Measurements from ENCODE around the gene IL19.

IL19 gene

DNA sequence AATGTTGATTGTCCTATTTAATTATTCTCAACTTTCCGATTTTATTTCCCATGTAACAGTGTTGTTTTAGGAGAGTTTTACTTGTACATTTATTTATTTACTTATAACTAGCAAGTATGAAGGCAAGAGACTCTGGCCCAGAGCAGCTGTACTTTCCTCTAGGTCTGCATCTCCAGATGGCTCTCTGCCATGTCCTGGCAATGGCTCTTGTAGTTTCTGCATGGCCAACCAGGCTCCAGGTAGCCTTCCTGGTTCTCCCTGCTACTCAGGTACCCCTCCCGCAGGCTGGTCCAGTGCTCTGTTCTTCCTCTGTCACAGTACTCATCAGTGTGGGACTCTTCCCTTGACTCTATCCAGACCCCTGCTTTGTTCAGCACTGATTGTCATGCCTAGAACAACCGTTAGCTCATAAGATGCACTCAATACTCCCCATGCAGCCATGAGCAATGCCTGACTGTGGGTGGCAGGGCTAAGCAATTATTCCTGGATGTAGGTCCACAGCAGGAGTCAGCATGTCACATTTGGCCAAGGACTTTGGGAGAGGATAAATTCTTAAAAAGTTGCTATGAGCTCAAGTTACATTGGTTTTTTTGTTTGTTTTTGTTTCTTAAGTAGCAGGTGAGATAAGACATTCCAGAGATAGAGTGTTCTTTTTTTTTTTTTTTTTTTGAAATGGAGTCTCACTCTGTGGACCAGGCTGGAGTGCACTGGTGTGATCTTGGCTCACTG lies 84.0 kb downstream of the IL19 start:
- H3K4me3 ChIP-seq (ENCODE audit: low read length): no peak overlapping the region
- H3K9me3 ChIP-seq (replicated peaks; ENCODE audit: low read length): no peaks in the 10 kb centered on the region
- H3K4me2 ChIP-seq (ENCODE audit: low read length): no peak overlapping the region
- H3K9ac ChIP-seq (ENCODE audit: low read depth, low read length): no peak overlapping the region
- H3K27me3 ChIP-seq (ENCODE audit: control insufficient read depth, insufficient read depth, low read length): peaks cover 30% of the 10 kb centered on the region
- H3K4me1 ChIP-seq (ENCODE audit: control insufficient read depth, insufficient read depth, low read length): no peaks in the 10 kb centered on the region
- H3K36me3 ChIP-seq (ENCODE audit: insufficient read depth, low read length): no peaks in the 10 kb centered on the region

DNA sequence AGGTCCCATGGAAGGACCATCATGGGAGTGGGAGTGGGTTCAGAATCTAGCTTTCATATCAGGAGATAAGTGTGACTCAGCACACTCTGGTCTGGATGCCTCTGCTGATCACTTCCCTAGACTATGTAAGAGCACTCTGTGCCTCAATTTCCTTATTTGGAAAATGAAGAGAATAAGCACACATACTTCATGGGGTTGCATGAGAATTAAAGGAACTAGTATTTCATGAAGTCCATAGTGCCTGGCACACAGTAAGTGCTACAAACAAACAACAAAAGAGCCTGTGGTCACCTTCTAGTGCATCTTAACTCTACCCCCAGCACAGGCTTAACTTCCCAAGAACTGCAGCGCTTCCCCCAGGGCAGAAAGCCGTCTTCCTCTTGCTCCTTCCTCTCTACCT lies 85.3 kb downstream of the IL19 start:
- Histone ChIP-seq H3K4me3 (ENCODE audit: low read length) (no peak overlapping the region), H3K4me2 (ENCODE audit: low read length) (no peak overlapping the region), H3K36me3 (ENCODE audit: insufficient read depth, low read length) (no peaks in the 10 kb centered on the region), H3K27me3 (ENCODE audit: control insufficient read depth, insufficient read depth, low read length) (peaks cover 33% of the 10 kb centered on the region), H3K4me1 (ENCODE audit: control insufficient read depth, insufficient read depth, low read length) (no peaks in the 10 kb centered on the region), H3K9ac (ENCODE audit: low read depth, low read length) (no peak overlapping the region), H3K9me3 (replicated peaks; ENCODE audit: low read length) (no peaks in the 10 kb centered on the region)

- Histone ChIP-seq H3K9me3 (replicated peaks; ENCODE audit: low read length) (no peaks in the 10 kb centered on the region), H3K4me3 (ENCODE audit: low read length) (no peak overlapping the region), H3K36me3 (ENCODE audit: insufficient read depth, low read length) (no peaks in the 10 kb centered on the region), H3K4me2 (ENCODE audit: low read length) (no peak overlapping the region), H3K27me3 (ENCODE audit: control insufficient read depth, insufficient read depth, low read length) (peaks cover 35% of the 10 kb centered on the region), H3K9ac (ENCODE audit: low read depth, low read length) (no peak overlapping the region), H3K4me1 (ENCODE audit: control insufficient read depth, insufficient read depth, low read length) (no peaks in the 10 kb centered on the region)
These were observed 86.3 kb downstream of the IL19 start for GRCh38 chr1:206856674-206857464.

DNA sequence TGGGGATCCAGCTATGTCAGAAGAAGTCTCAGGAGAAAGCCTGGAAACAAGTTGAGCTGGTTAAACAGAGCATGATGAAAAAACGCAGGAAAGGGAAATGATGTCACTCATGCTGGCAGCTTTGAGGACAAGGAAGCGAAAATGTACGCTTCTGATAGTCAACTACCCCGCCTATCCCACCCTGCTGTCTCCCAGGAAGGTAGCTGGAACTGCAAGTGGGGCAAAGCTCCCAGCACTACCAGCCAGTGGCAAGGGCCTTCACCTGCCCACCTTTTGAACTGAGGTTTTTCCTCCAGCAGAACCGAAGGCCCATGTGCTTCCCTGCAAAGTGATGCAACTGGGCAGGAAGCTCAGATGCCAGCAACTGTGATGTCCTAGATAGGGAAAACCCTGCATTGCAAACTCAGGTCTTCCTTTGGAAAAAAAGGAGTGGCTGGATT lies 88.5 kb downstream of the IL19 start:
- H3K4me3 ChIP-seq (ENCODE audit: low read length): no peak overlapping the region
- H3K4me1 ChIP-seq (ENCODE audit: control insufficient read depth, insufficient read depth, low read length): no peaks in the 10 kb centered on the region
- no peaks in the 10 kb centered on the region for H3K9me3 ChIP-seq (replicated peaks; ENCODE audit: low read length)

DNA sequence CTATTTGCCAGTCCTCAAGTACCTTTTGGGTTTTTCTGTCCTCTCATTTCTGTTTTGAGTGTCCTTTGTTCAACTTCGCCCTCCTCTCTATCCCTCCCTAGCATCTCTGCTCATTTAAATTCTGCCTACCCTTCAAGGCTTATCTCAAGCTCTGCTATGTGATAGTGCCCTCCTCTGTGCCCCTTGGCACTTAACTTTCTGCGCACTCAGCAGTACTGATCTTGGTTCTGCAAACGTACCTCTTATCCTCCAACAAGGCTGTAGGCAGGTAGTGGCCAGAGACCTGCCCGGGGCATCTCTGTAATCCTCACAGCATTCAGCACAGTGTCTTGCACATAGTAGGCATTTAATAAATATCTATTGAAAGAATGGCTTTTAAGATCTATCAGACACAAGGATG lies 89.6 kb downstream of the IL19 start:
- Histone ChIP-seq H3K4me1 (ENCODE audit: control insufficient read depth, insufficient read depth, low read length) (no peaks in the 10 kb centered on the region), H3K4me3 (ENCODE audit: low read length) (no peak overlapping the region), H3K27me3 (ENCODE audit: control insufficient read depth, insufficient read depth, low read length) (peaks cover 45% of the 10 kb centered on the region), H3K9me3 (replicated peaks; ENCODE audit: low read length) (no peaks in the 10 kb centered on the region), H3K9ac (ENCODE audit: low read depth, low read length) (no peak overlapping the region), H3K4me2 (ENCODE audit: low read length) (no peak overlapping the region), H3K36me3 (ENCODE audit: insufficient read depth, low read length) (no peaks in the 10 kb centered on the region)

More for the DNA sequence above, 88.5 kb downstream of the IL19 start:
- Histone ChIP-seq H3K9ac (ENCODE audit: low read depth, low read length) (no peak overlapping the region), H3K27me3 (ENCODE audit: control insufficient read depth, insufficient read depth, low read length) (peaks cover 45% of the 10 kb centered on the region), H3K4me2 (ENCODE audit: low read length) (no peak overlapping the region), H3K36me3 (ENCODE audit: insufficient read depth, low read length) (no peaks in the 10 kb centered on the region)

DNA sequence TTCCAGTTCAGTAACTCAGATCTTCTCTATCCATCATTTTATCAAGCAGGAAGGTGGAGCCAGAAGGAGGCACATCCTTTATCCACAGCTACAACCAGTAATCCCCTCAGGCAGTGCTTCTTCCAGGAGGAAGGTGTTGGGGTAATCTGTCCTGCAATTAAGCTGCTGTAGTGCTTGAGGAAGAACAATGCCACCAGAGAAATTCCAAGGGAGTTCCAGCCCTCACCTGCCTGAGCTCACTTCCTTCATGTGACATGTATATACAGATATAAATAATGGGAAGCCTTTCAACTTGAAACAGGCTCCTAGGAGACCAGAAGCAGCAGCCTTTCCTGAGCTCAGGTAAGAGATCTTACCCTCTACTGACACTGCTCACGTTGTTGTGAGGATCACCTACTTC lies 92.7 kb downstream of the IL19 start:
- no peak overlapping the region for H3K9ac ChIP-seq (ENCODE audit: low read depth, low read length)
- H3K36me3 ChIP-seq (ENCODE audit: insufficient read depth, low read length): no peaks in the 10 kb centered on the region
- peaks cover 39% of the 10 kb centered on the region for H3K27me3 ChIP-seq (ENCODE audit: control insufficient read depth, insufficient read depth, low read length)

DNA sequence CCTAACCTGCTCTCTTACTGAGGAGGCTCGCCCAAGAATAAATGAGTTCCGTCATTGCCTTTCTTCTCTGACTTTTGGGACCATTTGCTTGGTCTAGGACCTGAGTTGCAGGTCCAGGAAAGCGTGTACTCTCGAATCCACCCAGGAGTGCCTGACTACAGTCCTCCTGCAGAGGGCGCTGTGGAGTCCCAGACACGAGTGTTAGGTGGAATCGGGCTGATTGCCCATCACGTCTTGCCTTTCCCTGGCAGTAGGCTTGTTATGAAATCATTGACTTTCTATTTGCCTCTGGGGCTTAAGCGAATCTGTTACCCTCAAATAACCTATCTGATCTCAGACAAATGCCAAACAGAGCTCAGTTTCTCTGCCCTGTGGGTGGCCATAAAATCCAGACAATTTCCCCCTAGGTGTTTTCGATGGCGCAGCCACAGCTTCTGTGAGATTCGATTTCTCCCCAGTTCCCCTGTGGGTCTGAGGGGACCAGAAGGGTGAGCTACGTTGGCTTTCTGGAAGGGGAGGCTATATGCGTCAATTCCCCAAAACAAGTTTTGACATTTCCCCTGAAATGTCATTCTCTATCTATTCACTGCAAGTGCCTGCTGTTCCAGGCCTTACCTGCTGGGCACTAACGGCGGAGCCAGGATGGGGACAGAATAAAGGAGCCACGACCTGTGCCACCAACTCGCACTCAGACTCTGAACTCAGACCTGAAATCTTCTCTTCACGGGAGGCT lies 94.5 kb downstream of the IL19 start, which contains the start of gene IL20:
TSS of gene IL20 (plus strand) at position 685 of the 733 bp plus-strand sequence. CDS start 230 bp downstream, outside the sequence.
- Histone ChIP-seq H3K4me2 (ENCODE audit: low read length) (no peak within 1 kb of the TSS), H3K4me3 (ENCODE audit: low read length) (no peak within 1 kb of the TSS), H3K4me1 (ENCODE audit: control insufficient read depth, insufficient read depth, low read length) (no peaks in the 10 kb centered on the region), H3K9ac (ENCODE audit: low read depth, low read length) (no peak within 1 kb of the TSS), H3K36me3 (ENCODE audit: insufficient read depth, low read length) (no peaks in the 10 kb centered on the region), H3K9me3 (replicated peaks; ENCODE audit: low read length) (no peaks in the 10 kb centered on the region), H3K27me3 (ENCODE audit: control insufficient read depth, insufficient read depth, low read length) (peaks cover 35% of the 10 kb centered on the region)

More for the DNA sequence above, 92.7 kb downstream of the IL19 start:
- H3K4me1 ChIP-seq (ENCODE audit: control insufficient read depth, insufficient read depth, low read length): no peaks in the 10 kb centered on the region
- no peak overlapping the region for H3K4me2 ChIP-seq (ENCODE audit: low read length)
- H3K9me3 ChIP-seq (replicated peaks; ENCODE audit: low read length): no peaks in the 10 kb centered on the region
- H3K4me3 ChIP-seq (ENCODE audit: low read length): no peak overlapping the region

- no peak overlapping the region for H3K4me2 ChIP-seq (ENCODE audit: low read length)
- H3K9ac ChIP-seq (ENCODE audit: low read depth, low read length): no peak overlapping the region
- no peaks in the 10 kb centered on the region for H3K36me3 ChIP-seq (ENCODE audit: insufficient read depth, low read length)
- no peak overlapping the region for H3K4me3 ChIP-seq (ENCODE audit: low read length)
- H3K27me3 ChIP-seq (ENCODE audit: control insufficient read depth, insufficient read depth, low read length): peaks cover 32% of the 10 kb centered on the region
- H3K9me3 ChIP-seq (replicated peaks; ENCODE audit: low read length): no peaks in the 10 kb centered on the region
- H3K4me1 ChIP-seq (ENCODE audit: control insufficient read depth, insufficient read depth, low read length): no peaks in the 10 kb centered on the region
These were observed 95.5 kb downstream of the IL19 start for GRCh38 chr1:206866062-206866461.

DNA sequence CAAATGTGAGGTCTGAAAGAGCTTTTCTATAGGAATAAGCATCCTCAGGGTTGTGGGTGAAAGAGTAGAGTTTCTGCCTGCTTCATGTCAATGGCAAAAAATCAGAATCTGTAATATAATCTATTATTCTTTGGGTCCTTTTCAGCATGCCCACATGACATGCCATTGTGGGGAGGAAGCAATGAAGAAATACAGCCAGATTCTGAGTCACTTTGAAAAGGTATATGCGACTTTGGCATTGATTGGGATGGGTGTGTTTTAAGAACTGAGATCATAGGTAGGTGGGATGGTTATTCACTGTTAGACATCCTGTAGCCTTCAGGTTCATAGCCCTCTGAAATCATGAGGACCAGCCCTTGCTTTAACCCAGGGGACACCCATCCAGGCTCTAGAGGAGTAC lies 96.7 kb downstream of the IL19 start:
- no peak overlapping the region for H3K9ac ChIP-seq (ENCODE audit: low read depth, low read length)
- H3K4me3 ChIP-seq (ENCODE audit: low read length): no peak overlapping the region
- H3K36me3 ChIP-seq (ENCODE audit: insufficient read depth, low read length): no peaks in the 10 kb centered on the region
- H3K9me3 ChIP-seq (replicated peaks; ENCODE audit: low read length): no peaks in the 10 kb centered on the region
- peaks cover 32% of the 10 kb centered on the region for H3K27me3 ChIP-seq (ENCODE audit: control insufficient read depth, insufficient read depth, low read length)
- H3K4me1 ChIP-seq (ENCODE audit: control insufficient read depth, insufficient read depth, low read length): no peaks in the 10 kb centered on the region
- no peak overlapping the region for H3K4me2 ChIP-seq (ENCODE audit: low read length)

- no peaks in the 10 kb centered on the region for H3K9me3 ChIP-seq (replicated peaks; ENCODE audit: low read length)
- no peak overlapping the region for H3K9ac ChIP-seq (ENCODE audit: low read depth, low read length)
- H3K4me3 ChIP-seq (ENCODE audit: low read length): no peak overlapping the region
- H3K4me1 ChIP-seq (ENCODE audit: control insufficient read depth, insufficient read depth, low read length): no peaks in the 10 kb centered on the region
- no peaks in the 10 kb centered on the region for H3K36me3 ChIP-seq (ENCODE audit: insufficient read depth, low read length)
- no peak overlapping the region for H3K4me2 ChIP-seq (ENCODE audit: low read length)
- peaks cover 31% of the 10 kb centered on the region for H3K27me3 ChIP-seq (ENCODE audit: control insufficient read depth, insufficient read depth, low read length)
These were observed 97.1 kb downstream of the IL19 start for GRCh38 chr1:206867716-206868115.

GRCh38 chr1:206868264-206868663 lies 97.7 kb downstream of the IL19 start:
- H3K4me3 ChIP-seq (ENCODE audit: low read length): no peak overlapping the region
- peaks cover 26% of the 10 kb centered on the region for H3K27me3 ChIP-seq (ENCODE audit: control insufficient read depth, insufficient read depth, low read length)
- no peak overlapping the region for H3K4me2 ChIP-seq (ENCODE audit: low read length)
- no peak overlapping the region for H3K9ac ChIP-seq (ENCODE audit: low read depth, low read length)
- H3K9me3 ChIP-seq (replicated peaks; ENCODE audit: low read length): no peaks in the 10 kb centered on the region
- no peaks in the 10 kb centered on the region for H3K36me3 ChIP-seq (ENCODE audit: insufficient read depth, low read length)
- no peaks in the 10 kb centered on the region for H3K4me1 ChIP-seq (ENCODE audit: control insufficient read depth, insufficient read depth, low read length)

All from skeletal muscle satellite cell (primary cell).